Uterus (tissue), 4 donors: Measurements from ENCODE around the gene NEIL1. TPM values are rescaled to one million over a fixed set of nuclear protein-coding genes. Genes with fewer than 3 reads are reported as not detected.

Experiments
- DNase-seq, 2 donors: peaks; one replicate each; pipeline ENCODE4 v3.0.0-alpha.2; 2019 to 2020
- H3K27ac ChIP-seq, 2 donors: fragments of 200-600 bp; sonication (generic); 1 replicate in 1 of 2; 2 replicates in 1 of 2; pipeline ENCODE4 v1.5.1; 2016 to 2018
- H3K27me3 ChIP-seq, 2 donors: fragments of 200-600 bp; sonication (generic); one replicate each; pipeline ENCODE4 v1.5.1; 2018 to 2019; ENCODE audit warnings: control low read depth in 1 of 2
- H3K36me3 ChIP-seq, 2 donors: fragments of 200-600 bp; sonication (generic); one replicate each; pipeline ENCODE4 v1.5.1; 2019; ENCODE audit warnings: control low read depth in 1 of 2
- H3K4me1 ChIP-seq, 2 donors: fragments of 200-600 bp; sonication (generic); one replicate each; pipeline ENCODE4 v1.5.1; 2018 to 2019; ENCODE audit warnings: control low read depth in 1 of 2
- H3K4me3 ChIP-seq, 2 donors: fragments of 200-600 bp; sonication (generic); 1 replicate in 1 of 2; 2 replicates in 1 of 2; pipeline ENCODE4 v1.5.1; 2018 to 2019; ENCODE audit warnings: mild to moderate bottlenecking in 1 of 2
- H3K9me3 ChIP-seq, 2 donors: fragments of 200-600 bp; sonication (generic); one replicate each; pipeline ENCODE4 v1.5.1; 2019; ENCODE audit warnings: control low read depth in 1 of 2
- CTCF ChIP-seq, 4 experiments: fragments of 200-600 bp in 2 of 4; fragments of 450-650 bp in 2 of 4; sonication (generic) in 2 of 4; IDR thresholded peaks; one replicate each; pipeline ENCODE4 v1.5.1; 2016 to 2019; ENCODE audit warnings: antibody characterized with exemption in 4 of 4, mild to moderate bottlenecking in 2 of 4, moderate library complexity in 1 of 4
- POLR2A ChIP-seq, 2 donors: fragments of 450-650 bp; IDR thresholded peaks; one replicate each; pipeline ENCODE4 v1.6.1; 2016; ENCODE audit warnings: antibody characterized with exemption in 2 of 2, mild to moderate bottlenecking in 1 of 2, moderate library complexity in 1 of 2
- intact Hi-C: fragments of 100-400 bp; cut with DNase I; formaldehyde crosslinking; loops from one replicate; pipeline ENCODE4 v1.15.1; 2023; ENCODE audit warnings: low total_unique reads
- microRNA counts, 2 donors: library from miRNA; unstranded; fragments of <30 nt; microRNA quantifications; one replicate each; lab custom pipeline; 2016 to 2017
- microRNA-seq: library from miRNA; unstranded; fragments of <30 nt; microRNA quantifications from one replicate; pipeline ENCODE4, GENCODE V29; 2016; ENCODE audit warnings: borderline microRNAs expressed, borderline replicate concordance
- total RNA-seq, 4 donors: library from RNA; depleted of rRNA in 3 of 4; stranded (reverse); fragments of >200 nt in 3 of 4; gene quantifications; one replicate each; pipeline versions ENCODE4 v1.1.0 to v1.2.4, GENCODE V29; 2014 to 2023
- donor health status: DM: yes; HTN: yes; CAD: no.

NEIL1 gene
- total RNA-seq, 4 donors from 2014 or later = 6.5 to 155 (median 37.2) TPM

- no peak for TF ChIP-seq POLR2A (IDR thresholded peaks at IDR 0.05)
- TF ChIP-seq CTCF (IDR thresholded peaks at IDR 0.05) = no peak
- H3K4me3 ChIP-seq = no peak overlapping the region
- H3K36me3 ChIP-seq = no peaks in the 10 kb centered on the region
- H3K9me3 ChIP-seq = no peaks in the 10 kb centered on the region
- no peaks in the 10 kb centered on the region for H3K4me1 ChIP-seq
- DNase-seq = no peak
- no peaks in the 10 kb centered on the region for H3K27me3 ChIP-seq
- H3K27ac ChIP-seq = no peak overlapping the region
- intact Hi-C loops = no loop called here
These were observed 43.0 kb downstream of the NEIL1 start for GRCh38 chr15:75389791-75390382.

GRCh38 chr15:75397494-75397893 is 50.7 kb downstream of the NEIL1 start:
- H3K9me3 ChIP-seq = no peaks in the 10 kb centered on the region
- intact Hi-C loops = no loop called here
- TF ChIP-seq CTCF (IDR thresholded peaks at IDR 0.05) = no peak
- TF ChIP-seq POLR2A (IDR thresholded peaks at IDR 0.05) = no peak
- no peaks in the 10 kb centered on the region for H3K27me3 ChIP-seq
- H3K27ac ChIP-seq = no peak overlapping the region
- no peaks in the 10 kb centered on the region for H3K4me1 ChIP-seq
- H3K36me3 ChIP-seq = no peaks in the 10 kb centered on the region
- DNase-seq = no peak
- H3K4me3 ChIP-seq = no peak overlapping the region

- H3K27ac ChIP-seq = no peak overlapping the region
- H3K4me3 ChIP-seq = no peak overlapping the region
- intact Hi-C loops = no loop called here
- no peak for TF ChIP-seq POLR2A (IDR thresholded peaks at IDR 0.05)
- TF ChIP-seq CTCF (IDR thresholded peaks at IDR 0.05) = no peak
- H3K9me3 ChIP-seq = no peaks in the 10 kb centered on the region
- no peak for DNase-seq
- no peaks in the 10 kb centered on the region for H3K36me3 ChIP-seq
- H3K27me3 ChIP-seq = no peaks in the 10 kb centered on the region
- H3K4me1 ChIP-seq = no peaks in the 10 kb centered on the region
These were observed 57.1 kb downstream of the NEIL1 start for GRCh38 chr15:75403892-75404291.

MicroRNA genes within 50 kb of the gene (microRNA counts, 767-probe panel; counts per million panel counts)
- microRNA hsa-miR-631 (lab: Ali Mortazavi, UCI) = 0 counts per million in 2 donors

Small RNA genes lying within 50 kb of the gene (microRNA-seq; reads per million reads assigned to microRNA genes)
- gene MIR631 = not detected

Other genes with a start within 250 kb of the NEIL1 start
- 10 to 100 TPM in 2 of 4 donors, 1 to 10 TPM in 2; 4.6 to 43.9 (median 14.1) TPM for gene C15orf39, start 145.2 kb upstream of the NEIL1 start, total RNA-seq
- gene GOLGA6C, start 88.7 kb upstream of the NEIL1 start, total RNA-seq = not detected
- gene GOLGA6D, start 64.2 kb upstream of the NEIL1 start, total RNA-seq = not detected
- 10 to 100 TPM; 29.9 to 53.0 (median 37.9) TPM for gene COMMD4, start 11.0 kb upstream of the NEIL1 start, total RNA-seq
- 100 to 1,000 TPM; 154 to 330 (median 180) TPM for gene MAN2C1, start 21.6 kb downstream of the NEIL1 start, total RNA-seq
- gene SIN3A, start 104.7 kb downstream of the NEIL1 start, total RNA-seq = 100 to 1,000 TPM in 1 of 4 donors, 10 to 100 TPM in 3; 20.3 to 116 (median 55.2) TPM
- 10 to 100 TPM in 2 of 4 donors, 1 to 10 TPM in 2; 5.6 to 33.0 (median 18.9) TPM for gene PTPN9, start 232.3 kb downstream of the NEIL1 start, total RNA-seq